ACC112 (cell line): ENCODE data around the gene GINS1.

ENCODE experiments used
- H2AFZ ChIP-seq: fragments of 200-600 bp; sonication (generic); one replicate; pipeline ENCODE4 v1.6.0; 2017; ENCODE audit warnings: antibody characterized with exemption, low read length; ENCODE audit not compliant: unreplicated experiment
- H3K27ac ChIP-seq: fragments of 200-600 bp; sonication (generic); 2 replicates; pipeline ENCODE4 v1.5.1; 2014; ENCODE audit warnings: low read depth, mild to moderate bottlenecking, antibody characterized with exemption, low read length, moderate library complexity
- H3K27me3 ChIP-seq: fragments of 200-600 bp; sonication (generic); 2 replicates; pipeline ENCODE4 v1.6.1; 2014; ENCODE audit warnings: mild to moderate bottlenecking, antibody characterized with exemption, low read length, moderate library complexity, mixed read lengths; ENCODE audit not compliant: insufficient read depth
- H3K36me3 ChIP-seq: fragments of 200-600 bp; sonication (generic); 2 replicates; pipeline ENCODE4 v1.6.1; 2016; ENCODE audit warnings: mild to moderate bottlenecking, antibody characterized with exemption, low read length, moderate library complexity, mixed read lengths; ENCODE audit not compliant: insufficient read depth
- H3K4me1 ChIP-seq: fragments of 200-600 bp; sonication (generic); one replicate; pipeline ENCODE4 v1.6.1; 2016; ENCODE audit warnings: low read length, mixed read lengths; ENCODE audit not compliant: insufficient read depth, unreplicated experiment, control insufficient read depth
- H3K4me3 ChIP-seq: fragments of 200-600 bp; sonication (generic); 2 replicates; pipeline ENCODE4 v1.5.1; 2014; ENCODE audit warnings: mild to moderate bottlenecking, low read depth, low read length
- H3K79me2 ChIP-seq: fragments of 200-600 bp; sonication (generic); one replicate; pipeline ENCODE4 v1.6.0; 2016; ENCODE audit warnings: low read length; ENCODE audit not compliant: control insufficient read depth, unreplicated experiment, insufficient read depth

GINS1 gene

GRCh38 chr20:25372584-25373336, 34.7 kb upstream of the GINS1 start:
- peaks cover 5% of the 10 kb centered on the region for H3K4me1 ChIP-seq

GRCh38 chr20:25374842-25375241, 32.6 kb upstream of the GINS1 start:
- H3K4me3 ChIP-seq = no peak overlapping the region
- peaks cover 5% of the 10 kb centered on the region for H3K4me1 ChIP-seq
- no peak overlapping the region for H3K27ac ChIP-seq
- peaks cover 68% of the 10 kb centered on the region for H3K79me2 ChIP-seq
- no peaks in the 10 kb centered on the region for H3K27me3 ChIP-seq
- peaks cover 3% of the 10 kb centered on the region; the same call in 1 of the 2 replicates for H3K36me3 ChIP-seq
- H2AFZ ChIP-seq = no peak overlapping the region

More at GRCh38 chr20:25372584-25373336, 34.7 kb upstream of the GINS1 start:
- Histone ChIP-seq H3K36me3 (peaks cover 13% of the 10 kb centered on the region; the same call in 1 of the 2 replicates), H2AFZ (no peak overlapping the region), H3K27me3 (no peaks in the 10 kb centered on the region), H3K27ac (peak overlapping the region; percentile 72), H3K4me3 (no peak overlapping the region), H3K79me2 (peaks cover 53% of the 10 kb centered on the region)

GRCh38 chr20:25376236-25376635, 31.2 kb upstream of the GINS1 start:
- Histone ChIP-seq H3K4me1 (peaks cover 5% of the 10 kb centered on the region), H3K79me2 (peaks cover 69% of the 10 kb centered on the region), H2AFZ (no peak overlapping the region), H3K36me3 (peaks cover 3% of the 10 kb centered on the region; the same call in 1 of the 2 replicates), H3K4me3 (no peak overlapping the region), H3K27me3 (no peaks in the 10 kb centered on the region), H3K27ac (no peak overlapping the region)

GRCh38 chr20:25376886-25377285, 30.6 kb upstream of the GINS1 start:
- Histone ChIP-seq H3K4me3 (no peak overlapping the region), H3K36me3 (0 out of 2 replicates have a peak, but pooled peaks cover 6% of the 10 kb centered on the region), H3K4me1 (peaks cover 5% of the 10 kb centered on the region), H3K27me3 (no peaks in the 10 kb centered on the region), H3K79me2 (peaks cover 68% of the 10 kb centered on the region), H3K27ac (no peak overlapping the region), H2AFZ (no peak overlapping the region)

GRCh38 chr20:25378189-25378883, 29.1 kb upstream of the GINS1 start:
- peaks cover 79% of the 10 kb centered on the region for H3K79me2 ChIP-seq
- H3K27ac ChIP-seq = no peak overlapping the region

GRCh38 chr20:25378884-25379733, 28.4 kb upstream of the GINS1 start:
- Histone ChIP-seq H3K79me2 (peaks cover 79% of the 10 kb centered on the region), H2AFZ (no peak overlapping the region), H3K4me1 (no peaks in the 10 kb centered on the region)

More at GRCh38 chr20:25378189-25378883, 29.1 kb upstream of the GINS1 start:
- no peak overlapping the region for H3K4me3 ChIP-seq
- no peak overlapping the region for H2AFZ ChIP-seq
- no peaks in the 10 kb centered on the region for H3K4me1 ChIP-seq
- H3K36me3 ChIP-seq = 0 out of 2 replicates have a peak, but pooled peaks cover 6% of the 10 kb centered on the region
- no peaks in the 10 kb centered on the region for H3K27me3 ChIP-seq

GRCh38 chr20:25380945-25381614, 26.4 kb upstream of the GINS1 start:
- Histone ChIP-seq H3K36me3 (0 out of 2 replicates have a peak, but pooled peaks cover 9% of the 10 kb centered on the region), H3K27me3 (no peaks in the 10 kb centered on the region), H3K79me2 (peaks cover 84% of the 10 kb centered on the region), H3K4me1 (no peaks in the 10 kb centered on the region), H3K27ac (no peak overlapping the region), H2AFZ (no peak overlapping the region), H3K4me3 (no peak overlapping the region)

More at GRCh38 chr20:25378884-25379733, 28.4 kb upstream of the GINS1 start:
- H3K27ac ChIP-seq = no peak overlapping the region
- 0 out of 2 replicates have a peak, but pooled peaks cover 6% of the 10 kb centered on the region for H3K36me3 ChIP-seq
- no peak overlapping the region for H3K4me3 ChIP-seq
- H3K27me3 ChIP-seq = no peaks in the 10 kb centered on the region

- no peaks in the 10 kb centered on the region for H3K4me1 ChIP-seq
- no peaks in the 10 kb centered on the region for H3K27me3 ChIP-seq
- H3K27ac ChIP-seq = no peak overlapping the region
- no peak overlapping the region for H2AFZ ChIP-seq
- 0 out of 2 replicates have a peak, but pooled peaks cover 9% of the 10 kb centered on the region for H3K36me3 ChIP-seq
- peaks cover 76% of the 10 kb centered on the region for H3K79me2 ChIP-seq
- no peak overlapping the region for H3K4me3 ChIP-seq
Observed at GRCh38 chr20:25382704-25383370, 24.6 kb upstream of the GINS1 start.

- Histone ChIP-seq H3K4me1 (peaks cover 5% of the 10 kb centered on the region), H2AFZ (peak overlapping the region; percentile 57), H3K27ac (peak overlapping the region; percentile 69; the same call in 1 of the 2 replicates), H3K27me3 (no peaks in the 10 kb centered on the region), H3K36me3 (peaks cover 4% of the 10 kb centered on the region; the same call in 1 of the 2 replicates), H3K4me3 (peak overlapping the region; percentile 97), H3K79me2 (peaks cover 42% of the 10 kb centered on the region)
Observed at GRCh38 chr20:25389401-25389857, 18.0 kb upstream of the GINS1 start.
